Right lobe of liver (tissue), 6 donors: ENCODE results near the gene BEST2. TPM values are rescaled to one million over a fixed set of nuclear protein-coding genes. Genes with fewer than 3 reads are reported as not detected.
"Not testable (repeated sequence)": the region's sequence is repeated elsewhere in the genome, so short reads cannot be mapped to it uniquely, and the experiment has no call there.

Experiments used
- ATAC-seq, 4 donors: fragments of 200-7000 bp; cut with Tn5 transposase; one replicate each; pipeline ENCODE4 v1.9.1; 2020; ENCODE audit warnings: mild to moderate bottlenecking in 4 of 4, moderate library complexity in 4 of 4
- DNase-seq, 3 donors: peaks; one replicate each; pipeline ENCODE4 v3.0.0-alpha.2; 2020
- H3K27ac ChIP-seq, 3 donors: fragments of 200-600 bp; one replicate each; pipeline ENCODE4 v1.8.0; 2022
- H3K27me3 ChIP-seq, 2 donors: fragments of 200-600 bp; one replicate each; pipeline ENCODE4 v1.8.0; 2022
- H3K36me3 ChIP-seq, 4 donors: fragments of 200-600 bp; sonication (generic) in 1 of 4; one replicate each; pipeline versions ENCODE4 v1.5.1 to v1.8.0; 2017 to 2022; ENCODE audit warnings: control low read depth in 1 of 4
- H3K4me1 ChIP-seq, 4 donors: fragments of 200-600 bp; sonication (generic) in 1 of 4; one replicate each; pipeline versions ENCODE4 v1.5.1 to v1.8.0; 2017 to 2022; ENCODE audit warnings: control low read depth in 1 of 4
- H3K4me3 ChIP-seq, 3 donors: fragments of 200-600 bp; one replicate each; pipeline ENCODE4 v1.8.0; 2022
- H3K9me3 ChIP-seq, 4 donors: fragments of 200-600 bp; sonication (generic) in 1 of 4; one replicate each; pipeline versions ENCODE4 v1.5.1 to v1.8.0; 2017 to 2022; ENCODE audit warnings: control low read depth in 1 of 4
- CTCF ChIP-seq, 4 donors: fragments of 200-600 bp in 3 of 4; fragments of 450-650 bp in 1 of 4; IDR thresholded peaks; one replicate each; pipeline versions ENCODE4 v1.5.1 to v1.8.0; 2016 to 2022; ENCODE audit warnings: antibody characterized with exemption in 4 of 4, mild to moderate bottlenecking in 2 of 4
- POLR2A ChIP-seq: fragments of 450-650 bp; IDR thresholded peaks from one replicate; pipeline ENCODE4 v1.6.1; 2017; ENCODE audit warnings: antibody characterized with exemption, mild to moderate bottlenecking
- WGBS: methylation state at CpG from one replicate; pipeline ENCODE4 v1.1.6; 2018; ENCODE audit warnings: low coverage, low lambda C conversion rate; ENCODE audit not compliant: insufficient coverage; ENCODE audit errors: missing lambda C conversion rate; 5-methylcytosine and 5-hydroxymethylcytosine counted together
- intact Hi-C, 2 donors: fragments of 100-400 bp; cut with DNase I; formaldehyde crosslinking; loops; one replicate each; pipeline versions ENCODE4 v1.11.2 to v1.14.1; 2022
- total RNA-seq, 6 experiments: library from RNA; depleted of rRNA in 2 of 6; stranded (reverse); fragments of >200 nt in 2 of 6; fragmentation: NEBNext Ultra II Directional in 3 of 6; extraction: Animal tissue kit (Norgen Biotek cat#: 25700) in 3 of 6; gene quantifications; one replicate each; pipeline versions ENCODE4 v1.1.0 to v1.2.4, GENCODE V29; 2016 to 2023
- donor health status: DM: no; HTN: yes; CAD: no.
- donor health status: DM: no; HTN: no; CAD: no.
- donor health status: DM: no; HTN: no; CAD: no.
- donor health status: DM: no; HTN: yes; CAD: no.
- donor health status: DM: no; HTN: yes; CAD: no.

Gene BEST2
- total RNA-seq, 6 experiments from 2014 or later, result not detected

- peaks cover 0 to 9% (median 3%) of the 10 kb centered on the region in 4 donors for H3K36me3 ChIP-seq
- TF ChIP-seq CTCF (IDR thresholded peaks at IDR 0.05) (peak; percentile 83 to 97 (median 89)), POLR2A (peak; percentile 21)
- peak overlapping the region in 1 of 3 donors; percentile 20 for H3K27ac ChIP-seq
- intact Hi-C loops, result no loop called here
- H3K27me3 ChIP-seq, result no peaks in the 10 kb centered on the region
- WGBS, result 6% methylated on average over 14 of the region's 18 CpGs
- ATAC-seq (peak; percentile 11 to 40 (median 34)), DNase-seq (peak; percentile 77 to 80 (median 78))
- no peaks in the 10 kb centered on the region for H3K9me3 ChIP-seq
- H3K4me1 ChIP-seq, result peaks cover 0 to 17% (median 8%) of the 10 kb centered on the region in 4 donors
- no peak overlapping the region for H3K4me3 ChIP-seq
Observed at GRCh38 chr19:12796146-12797071, 44.8 kb downstream of the BEST2 start.

GRCh38 chr19:12797141-12797587 is 45.6 kb downstream of the BEST2 start:
- 83% methylated on average over 6 of the region's 6 CpGs for WGBS
- Histone ChIP-seq H3K36me3 (peaks cover 0 to 9% (median 3%) of the 10 kb centered on the region in 4 donors), H3K4me1 (peaks cover 0 to 17% (median 7%) of the 10 kb centered on the region in 4 donors), H3K4me3 (no peak overlapping the region), H3K27ac (no peak overlapping the region), H3K9me3 (no peaks in the 10 kb centered on the region), H3K27me3 (no peaks in the 10 kb centered on the region)
- ATAC-seq, result no peak
- intact Hi-C loops, result no loop called here
- no peak for DNase-seq
- no peak for TF ChIP-seq CTCF (IDR thresholded peaks at IDR 0.05)
- TF ChIP-seq POLR2A, result no peak

- WGBS, result 83% methylated on average over 7 of the region's 7 CpGs
- H3K9me3 ChIP-seq, H3K27ac ChIP-seq, H3K27me3 ChIP-seq, ATAC-seq, H3K4me3 ChIP-seq, DNase-seq, H3K36me3 ChIP-seq, intact Hi-C loops: not testable (repeated sequence)
- peaks cover 0 to 17% (median 9%) of the 10 kb centered on the region in 4 donors for H3K4me1 ChIP-seq
Observed at GRCh38 chr19:12797607-12798006, 46.0 kb downstream of the BEST2 start.

- Histone ChIP-seq H3K4me3 (no peak overlapping the region), H3K27ac (no peak overlapping the region), H3K9me3 (no peaks in the 10 kb centered on the region), H3K36me3 (peaks cover 0 to 9% (median 3%) of the 10 kb centered on the region in 4 donors), H3K27me3 (no peaks in the 10 kb centered on the region), H3K4me1 (peaks cover 0 to 12% (median 5%) of the 10 kb centered on the region in 4 donors)
- intact Hi-C loops, result no loop called here
- ATAC-seq (no peak), DNase-seq (peak in 1 of 3 donors; percentile 48)
- 90% methylated on average over 5 of the region's 18 CpGs for WGBS
- TF ChIP-seq CTCF (IDR thresholded peaks at IDR 0.05), result no peak
- no peak for TF ChIP-seq POLR2A
Observed at GRCh38 chr19:12799742-12800465, 48.3 kb downstream of the BEST2 start.
